Measurements from ENCODE around the gene IRF9.

The IRF9 gene

DNA sequence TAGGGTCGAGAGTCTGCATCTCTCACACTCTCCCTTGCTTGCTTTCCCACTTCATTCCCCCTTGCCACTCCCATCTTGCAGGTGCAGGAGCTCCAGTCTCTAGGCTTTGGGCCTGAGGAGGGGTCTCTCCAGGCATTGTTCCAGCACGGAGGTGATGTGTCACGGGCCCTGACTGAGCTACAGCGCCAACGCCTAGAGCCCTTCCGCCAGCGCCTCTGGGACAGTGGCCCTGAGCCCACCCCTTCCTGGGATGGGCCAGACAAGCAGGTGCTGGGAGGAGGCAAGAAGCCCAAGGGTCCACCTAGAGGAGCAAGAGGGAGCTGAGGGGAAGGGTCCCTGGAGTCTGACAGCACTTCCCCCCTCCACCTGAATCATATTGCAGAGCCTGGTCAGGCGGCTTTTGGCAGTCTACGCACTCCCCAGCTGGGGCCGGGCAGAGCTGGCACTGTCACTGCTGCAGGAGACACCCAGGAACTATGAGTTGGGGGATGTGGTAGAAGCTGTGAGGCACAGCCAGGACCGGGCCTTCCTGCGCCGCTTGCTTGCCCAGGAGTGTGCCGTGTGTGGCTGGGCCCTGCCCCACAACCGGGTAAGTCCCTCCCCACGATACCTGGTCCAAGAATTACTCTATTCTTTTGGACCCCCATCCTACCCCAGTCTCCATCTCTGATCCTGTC, 9.5 kb upstream of the IRF9 start:
- POLR2A ChIA-PET: interaction anchor here (1.3 to 2.9 kb wide), 3 partner anchors 9 to 16 kb away, joined by 6 to 13 read pairs (median 8); partner anchors contain the start of genes EMC9, IRF9 and PSME1
- DNase-seq (ENCODE audit: extremely low spot score): no peak
- TF ChIP-seq ELF4 (IDR thresholded peaks at IDR 0.05) (no peak), HDGF (IDR thresholded peaks at IDR 0.05; ENCODE audit: borderline replicate concordance) (no peak), NFRKB (IDR thresholded peaks at IDR 0.05) (no peak)
- CTCF ChIA-PET: interaction anchor here (3.9 kb wide), 1 partner anchor 9 kb away, joined by 24 read pairs; the partner anchor contains the start of gene IRF9

DNA sequence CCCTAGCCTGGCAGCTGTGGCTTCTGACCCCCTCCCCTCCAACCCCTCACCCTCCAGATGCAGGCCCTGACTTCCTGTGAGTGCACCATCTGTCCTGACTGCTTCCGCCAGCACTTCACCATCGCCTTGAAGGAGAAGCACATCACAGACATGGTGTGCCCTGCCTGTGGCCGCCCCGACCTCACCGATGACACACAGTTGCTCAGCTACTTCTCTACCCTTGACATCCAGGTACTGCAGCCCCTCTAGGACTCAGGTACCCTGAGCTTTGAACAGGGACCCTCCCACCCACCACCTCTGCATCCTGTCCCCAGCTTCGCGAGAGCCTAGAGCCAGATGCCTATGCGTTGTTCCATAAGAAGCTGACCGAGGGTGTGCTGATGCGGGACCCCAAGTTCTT, 6.0 kb upstream of the IRF9 start:
- TF ChIP-seq ELF4 (IDR thresholded peaks at IDR 0.05): no peak
- TF ChIP-seq NFRKB (IDR thresholded peaks at IDR 0.05): no peak
- TF ChIP-seq PKNOX1 (IDR thresholded peaks at IDR 0.05): no peak
- POLR2A ChIA-PET: interaction anchor here (0.8 to 2.0 kb wide), 4 partner anchors 8 to 40 kb away, joined by 4 to 9 read pairs (median 6); partner anchors contain the start of genes DCAF11, EMC9, NRL and PSME2
- DNase-seq (ENCODE audit: extremely low spot score): no peak
- CTCF ChIA-PET: interaction anchor here (1.0 kb wide), 1 partner anchor 97 kb away, joined by 3 read pairs; no protein-coding TSS in a partner anchor

DNA sequence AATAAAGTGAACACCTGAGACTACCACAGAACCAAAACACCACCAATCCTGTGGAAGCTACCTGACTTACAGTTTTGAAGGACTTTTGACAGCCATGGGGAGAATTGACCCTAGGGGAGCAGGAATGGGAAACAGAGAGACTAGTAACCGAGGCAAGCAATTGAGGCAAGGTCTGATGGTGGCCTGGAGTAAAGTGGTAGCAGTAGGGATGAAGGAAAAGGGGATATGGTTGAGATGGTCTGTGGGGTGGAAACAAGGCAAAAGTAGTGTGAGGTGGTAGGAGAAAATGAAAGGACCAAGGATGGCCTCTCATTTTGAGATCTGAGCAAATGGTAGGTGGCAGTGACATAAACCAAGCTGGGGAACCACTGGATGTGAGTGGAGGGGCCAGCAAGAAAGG, 4.2 kb upstream of the IRF9 start:
- ChIA-PET CTCF (no interaction called here), POLR2A (interaction anchor here (0.8 to 1.7 kb wide), 2 partner anchors 10 to 15 kb away, joined by 3 to 7 read pairs; partner anchors contain the start of genes EMC9 and PSME2)
- DNase-seq (ENCODE audit: extremely low spot score): no peak
- TF ChIP-seq FOXK2 (IDR thresholded peaks at IDR 0.05): no peak
- no peak for TF ChIP-seq CTBP1 (IDR thresholded peaks at IDR 0.05; ENCODE audit: borderline replicate concordance)
- no peak for TF ChIP-seq FOXA1 (IDR thresholded peaks at IDR 0.05)
- TF ChIP-seq NFRKB (IDR thresholded peaks at IDR 0.05): no peak
- no peak for TF ChIP-seq SUZ12 (IDR thresholded peaks at IDR 0.05)
- TF ChIP-seq FOXM1 (IDR thresholded peaks at IDR 0.05; ENCODE audit: borderline replicate concordance): no peak
- no peak for TF ChIP-seq ARNT (IDR thresholded peaks at IDR 0.05)
- no peak for TF ChIP-seq PKNOX1 (IDR thresholded peaks at IDR 0.05)
- TF ChIP-seq BHLHE40 (IDR thresholded peaks at IDR 0.05; ENCODE audit: borderline replicate concordance): no peak

DNA sequence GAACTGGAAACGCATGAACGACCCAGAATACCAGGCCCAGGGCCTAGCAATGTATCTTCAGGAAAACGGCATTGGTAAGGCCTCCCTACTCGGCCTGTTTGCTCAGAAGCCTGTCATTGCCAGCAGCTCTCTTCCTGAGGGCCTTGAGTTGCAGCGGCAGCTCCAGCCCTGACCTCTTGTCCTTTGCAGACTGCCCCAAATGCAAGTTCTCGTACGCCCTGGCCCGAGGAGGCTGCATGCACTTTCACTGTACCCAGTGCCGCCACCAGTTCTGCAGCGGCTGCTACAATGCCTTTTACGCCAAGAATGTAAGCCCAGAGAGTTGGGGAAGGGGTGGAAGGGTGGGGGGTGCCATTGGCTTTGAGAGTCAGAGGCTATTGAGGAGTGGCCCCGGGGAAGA, 3.7 kb upstream of the IRF9 start:
- ChIA-PET POLR2A (interaction anchor here (0.8 to 1.7 kb wide), 2 partner anchors 11 to 16 kb away, joined by 3 to 7 read pairs; partner anchors contain the start of genes EMC9 and PSME2), CTCF (no interaction called here)
- no peak for DNase-seq (ENCODE audit: extremely low spot score)
- TF ChIP-seq CTBP1 (IDR thresholded peaks at IDR 0.05; ENCODE audit: borderline replicate concordance): no peak
- no peak for TF ChIP-seq FOXA1 (IDR thresholded peaks at IDR 0.05)
- TF ChIP-seq SP1 (IDR thresholded peaks at IDR 0.05): no peak
- no peak for TF ChIP-seq ELF4 (IDR thresholded peaks at IDR 0.05)
- TF ChIP-seq SUZ12 (IDR thresholded peaks at IDR 0.05): no peak
- no peak for TF ChIP-seq BHLHE40 (IDR thresholded peaks at IDR 0.05; ENCODE audit: borderline replicate concordance)
- no peak for TF ChIP-seq NFRKB (IDR thresholded peaks at IDR 0.05)
- no peak for TF ChIP-seq L3MBTL2 (conservative IDR thresholded peaks at IDR 0.05)
- TF ChIP-seq HDGF (IDR thresholded peaks at IDR 0.05; ENCODE audit: borderline replicate concordance): no peak
- no peak for TF ChIP-seq ARNT (IDR thresholded peaks at IDR 0.05)
- TF ChIP-seq TARDBP (IDR thresholded peaks at IDR 0.05): no peak
- no peak for TF ChIP-seq ZNF384 (IDR thresholded peaks at IDR 0.05)
- TF ChIP-seq FOXM1 (IDR thresholded peaks at IDR 0.05; ENCODE audit: borderline replicate concordance): no peak
- no peak for TF ChIP-seq PKNOX1 (IDR thresholded peaks at IDR 0.05)
- no peak for TF ChIP-seq FOXK2 (IDR thresholded peaks at IDR 0.05)
- TF ChIP-seq LEF1 (IDR thresholded peaks at IDR 0.05; ENCODE audit: borderline replicate concordance): no peak

DNA sequence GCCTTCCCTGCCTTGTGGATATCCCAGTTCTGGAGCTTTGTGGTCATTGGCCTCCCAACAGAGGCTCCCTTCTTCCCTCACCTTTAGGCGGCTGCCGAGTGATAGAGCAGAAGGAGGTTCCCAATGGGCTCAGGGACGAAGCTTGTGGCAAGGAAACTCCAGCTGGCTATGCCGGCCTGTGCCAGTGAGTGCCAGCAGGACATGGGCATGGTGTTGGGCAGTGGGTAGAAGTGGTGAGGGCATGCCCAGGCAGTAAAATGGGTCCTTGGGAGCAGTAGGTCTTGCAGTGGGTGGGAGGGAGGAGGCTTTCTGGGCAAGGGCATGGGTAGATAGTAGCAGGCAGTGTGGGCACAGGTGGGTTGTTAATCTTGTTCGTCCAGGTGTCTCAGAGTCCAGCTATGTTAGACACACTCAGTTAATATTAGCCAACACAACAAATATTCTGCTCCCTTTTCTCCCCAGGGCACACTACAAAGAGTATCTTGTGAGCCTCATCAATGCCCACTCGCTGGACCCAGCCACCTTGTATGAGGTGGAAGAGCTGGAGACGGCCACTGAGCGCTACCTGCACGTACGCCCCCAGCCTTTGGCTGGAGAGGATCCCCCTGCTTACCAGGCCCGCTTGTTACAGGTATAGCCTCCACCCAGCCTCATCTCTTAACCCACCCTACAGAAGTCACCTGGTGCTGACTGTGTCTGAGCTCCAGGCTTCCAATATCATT, 1.1 kb upstream of the IRF9 start:
- ChIA-PET POLR2A (interaction anchor here (0.5 to 2.9 kb wide), 12 partner anchors 9 to 853 kb away, joined by 3 to 26 read pairs (median 7); partner anchors contain the start of genes BCL2L2, CHMP4A, EMC9 and IPO4), CTCF (interaction anchor here (0.9 to 2.3 kb wide), 10 partner anchors 10 to 147 kb away, joined by 3 to 24 read pairs (median 6); partner anchors contain the start of genes PSME1, PSME2, RNF31 and TM9SF1)
- DNase-seq (ENCODE audit: extremely low spot score): no peak
- TF ChIP-seq PKNOX1 (IDR thresholded peaks at IDR 0.05): no peak
- no peak for TF ChIP-seq FOXA1 (IDR thresholded peaks at IDR 0.05)
- TF ChIP-seq HDGF (IDR thresholded peaks at IDR 0.05; ENCODE audit: borderline replicate concordance): no peak
- no peak for TF ChIP-seq TARDBP (IDR thresholded peaks at IDR 0.05)
- TF ChIP-seq NFRKB (IDR thresholded peaks at IDR 0.05): no peak
- TF ChIP-seq LEF1 (IDR thresholded peaks at IDR 0.05; ENCODE audit: borderline replicate concordance): no peak
- no peak for TF ChIP-seq SP1 (IDR thresholded peaks at IDR 0.05)
- TF ChIP-seq ARNT (IDR thresholded peaks at IDR 0.05): no peak
- no peak for TF ChIP-seq CTBP1 (IDR thresholded peaks at IDR 0.05; ENCODE audit: borderline replicate concordance)
- no peak for TF ChIP-seq FOXK2 (IDR thresholded peaks at IDR 0.05)
- TF ChIP-seq ELF4 (IDR thresholded peaks at IDR 0.05): no peak
- no peak for TF ChIP-seq BHLHE40 (IDR thresholded peaks at IDR 0.05; ENCODE audit: borderline replicate concordance)
- TF ChIP-seq ZNF384 (IDR thresholded peaks at IDR 0.05): no peak
- TF ChIP-seq SUZ12 (IDR thresholded peaks at IDR 0.05): no peak
- no peak for TF ChIP-seq L3MBTL2 (conservative IDR thresholded peaks at IDR 0.05)
- TF ChIP-seq FOXM1 (IDR thresholded peaks at IDR 0.05; ENCODE audit: borderline replicate concordance): no peak
